Psoas muscle (tissue), 8 donors: ENCODE data around the gene RRAS2. TPM values are rescaled to one million over a fixed set of nuclear protein-coding genes. Genes with fewer than 3 reads are reported as not detected.
"Not testable (repeated sequence)": the region's sequence is repeated elsewhere in the genome, so short reads cannot be mapped to it uniquely, and the experiment has no call there.

ENCODE experiments used
- ATAC-seq, 4 donors: fragments of 200-7000 bp; cut with Tn5 transposase; one replicate each; pipeline ENCODE4 v1.9.1; 2020; ENCODE audit warnings: moderate library complexity in 3 of 4, mild to moderate bottlenecking in 2 of 4
- DNase-seq, 2 donors: peaks; one replicate each; pipeline ENCODE4 v3.0.0-alpha.2; 2020
- H3K27ac ChIP-seq: fragments of 200-600 bp; one replicate; pipeline ENCODE4 v1.8.0; 2022
- H3K27me3 ChIP-seq, 3 donors: fragments of 200-600 bp in 1 of 3; one replicate each; pipeline versions ENCODE4 v1.6.1 to v1.8.0; 2013 to 2022; ENCODE audit warnings: low read length in 2 of 3, mild to moderate bottlenecking in 2 of 3, moderate library complexity in 1 of 3; ENCODE audit not compliant: insufficient read depth in 3 of 3
- H3K36me3 ChIP-seq, 2 donors: fragments of 200-600 bp in 1 of 2; one replicate each; pipeline versions ENCODE4 v1.6.1 to v1.8.0; 2013 to 2022; ENCODE audit warnings: low read depth in 1 of 2, mild to moderate bottlenecking in 1 of 2, moderate library complexity in 1 of 2; ENCODE audit not compliant: insufficient read depth in 1 of 2
- H3K4me1 ChIP-seq: fragments of 200-600 bp; one replicate; pipeline ENCODE4 v1.8.0; 2022
- H3K4me3 ChIP-seq: fragments of 200-600 bp; one replicate; pipeline ENCODE4 v1.8.0; 2022; ENCODE audit warnings: mild to moderate bottlenecking
- H3K9me3 ChIP-seq: fragments of 200-600 bp; one replicate; pipeline ENCODE4 v1.8.0; 2022
- WGBS, 3 donors: extraction: QIAGEN DNeasy Blood & Tissue Kit; methylation state at CpG; one replicate each; pipeline versions ENCODE4 v1.1.6 to v1.1.7; 2013; 5-methylcytosine and 5-hydroxymethylcytosine counted together
- intact Hi-C, 2 donors: fragments of 100-400 bp; cut with DNase I; formaldehyde crosslinking; loops; one replicate each; pipeline versions ENCODE4 v1.11.0 to v1.14.2; 2022
- polyA plus RNA-seq, 3 donors: library from polyadenylated mRNA; stranded (reverse); fragments of 200-250 nt; gene quantifications; one replicate each; pipeline ENCODE4 v1.2.3, GENCODE V29; 2013
- total RNA-seq, 4 donors: library from RNA; stranded (reverse); fragmentation: NEBNext Ultra II Directional in 2 of 4; extraction: Animal tissue kit (Norgen Biotek cat#: 25700) in 2 of 4; gene quantifications; one replicate each; pipeline versions ENCODE4 v1.2.1 to v1.2.4, GENCODE V29; 2021 to 2023
- TF ChIP-seq, protein P1 (sequence below): fragments of 200-600 bp; IDR thresholded peaks from one replicate; pipeline ENCODE4 v1.8.0; 2022; ENCODE audit warnings: antibody characterized with exemption
- donor health status: healthy with polysubstance abuse.
- donor health status: DM: no; HTN: no; CAD: no; lungs with moderate emphysema.
- donor health status: Bipolar disorder and iron deficiency.
- donor health status: healthy.
- donor health status: DM: yes; HTN: yes; CAD: no.
- donor health status: DM: no; HTN: no; CAD: no.
- donor health status: DM: no; HTN: no; CAD: no.
- donor health status: DM: yes; HTN: yes; CAD: no.

RRAS2 gene
- total and polyA plus RNA-seq, 7 donors, result 44.3 to 89.8 (median 54.0) TPM

DNA sequence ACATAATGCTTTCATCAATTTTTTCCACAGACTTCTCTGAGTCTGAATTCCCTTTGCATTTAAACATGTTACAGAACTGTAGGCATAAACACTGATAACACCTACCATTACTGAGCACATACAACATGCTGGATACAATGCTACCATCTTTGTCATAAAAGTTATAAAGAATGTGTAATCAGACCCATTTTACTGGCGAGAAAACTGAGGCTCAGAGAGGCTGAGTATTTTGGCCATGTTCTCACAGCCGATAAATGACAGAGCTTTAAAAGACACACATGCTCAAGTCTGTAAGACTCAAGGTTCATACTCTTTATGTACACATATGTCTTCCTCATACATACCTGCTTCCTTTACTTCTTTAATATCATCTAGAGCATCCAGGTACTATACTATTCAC is 2.6 kb downstream of the RRAS2 start:
- Histone ChIP-seq H3K4me1 (peaks cover 5% of the 10 kb centered on the region), H3K36me3 (no peaks in the 10 kb centered on the region), H3K9me3 (no peaks in the 10 kb centered on the region), H3K27me3 (no peaks in the 10 kb centered on the region), H3K4me3 (no peak overlapping the region), H3K27ac (no peak overlapping the region)
- no peak for ATAC-seq
- intact Hi-C loops, result loop anchor here in 1 of 2 donors (5.0 kb wide), 1 partner anchor 49 kb away; no protein-coding TSS in a partner anchor
- WGBS, 3 donors, result 95 to 98% (median 96%) methylated on average over 2 of the region's 2 CpGs
- DNase-seq, result no peak
- TF ChIP-seq, protein P1, sequence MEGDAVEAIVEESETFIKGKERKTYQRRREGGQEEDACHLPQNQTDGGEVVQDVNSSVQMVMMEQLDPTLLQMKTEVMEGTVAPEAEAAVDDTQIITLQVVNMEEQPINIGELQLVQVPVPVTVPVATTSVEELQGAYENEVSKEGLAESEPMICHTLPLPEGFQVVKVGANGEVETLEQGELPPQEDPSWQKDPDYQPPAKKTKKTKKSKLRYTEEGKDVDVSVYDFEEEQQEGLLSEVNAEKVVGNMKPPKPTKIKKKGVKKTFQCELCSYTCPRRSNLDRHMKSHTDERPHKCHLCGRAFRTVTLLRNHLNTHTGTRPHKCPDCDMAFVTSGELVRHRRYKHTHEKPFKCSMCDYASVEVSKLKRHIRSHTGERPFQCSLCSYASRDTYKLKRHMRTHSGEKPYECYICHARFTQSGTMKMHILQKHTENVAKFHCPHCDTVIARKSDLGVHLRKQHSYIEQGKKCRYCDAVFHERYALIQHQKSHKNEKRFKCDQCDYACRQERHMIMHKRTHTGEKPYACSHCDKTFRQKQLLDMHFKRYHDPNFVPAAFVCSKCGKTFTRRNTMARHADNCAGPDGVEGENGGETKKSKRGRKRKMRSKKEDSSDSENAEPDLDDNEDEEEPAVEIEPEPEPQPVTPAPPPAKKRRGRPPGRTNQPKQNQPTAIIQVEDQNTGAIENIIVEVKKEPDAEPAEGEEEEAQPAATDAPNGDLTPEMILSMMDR, result no peak

DNA sequence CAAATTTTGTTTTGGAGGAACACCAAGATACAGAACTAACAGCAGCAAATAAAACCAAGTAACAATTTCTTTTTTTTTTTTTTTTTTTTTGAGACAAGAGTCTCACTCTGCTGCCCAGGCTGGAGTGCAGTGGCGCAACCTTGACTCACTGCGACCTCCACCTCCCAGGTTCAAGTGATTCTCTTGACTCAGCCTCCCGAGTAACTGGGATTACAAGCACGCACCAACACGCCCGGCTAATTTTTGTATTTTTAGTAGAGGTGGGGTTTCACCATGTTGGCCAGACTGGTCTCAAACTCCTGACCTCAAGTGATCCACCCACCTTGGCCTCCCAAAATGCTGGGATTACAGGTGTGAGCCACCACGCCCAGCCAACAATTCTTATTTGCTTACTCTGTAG is 4.4 kb downstream of the RRAS2 start:
- H3K27me3 ChIP-seq, H3K9me3 ChIP-seq, DNase-seq, H3K27ac ChIP-seq, H3K4me3 ChIP-seq, H3K36me3 ChIP-seq, H3K4me1 ChIP-seq, ATAC-seq: not testable (repeated sequence)
- WGBS, 3 donors, result 93 to 98% (median 96%) methylated on average over 7 of the region's 7 CpGs
- intact Hi-C loops, result loop anchor here in 1 of 2 donors (5.0 kb wide), 1 partner anchor 47 kb away; no protein-coding TSS in a partner anchor

DNA sequence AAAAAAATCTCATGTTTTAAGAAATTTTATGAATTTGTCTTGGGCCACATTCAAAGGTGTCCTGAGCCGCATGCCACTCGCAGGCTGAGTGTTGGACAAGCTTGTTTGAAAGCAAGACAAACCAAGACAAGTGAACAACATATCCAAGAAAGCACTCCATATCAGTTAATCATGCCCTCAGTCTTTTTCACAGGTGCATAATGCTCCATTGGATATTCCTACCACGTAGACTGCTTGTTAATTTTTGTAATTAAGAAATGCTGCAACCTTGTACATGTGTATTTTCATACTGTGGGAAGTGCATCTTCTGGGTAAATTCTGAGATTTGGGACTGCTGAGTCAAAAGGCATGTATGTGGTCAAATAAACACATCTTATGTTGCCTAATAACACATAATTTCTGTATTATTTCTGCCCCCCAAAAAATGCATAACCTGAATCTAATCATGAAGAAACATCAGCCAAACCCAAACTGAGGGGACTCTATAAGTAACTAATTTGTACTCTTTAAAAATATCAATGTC is 8.2 kb downstream of the RRAS2 start:
- intact Hi-C loops, result no loop called here
- TF ChIP-seq, protein P1, result no peak
- no peak overlapping the region for H3K4me3 ChIP-seq
- H3K36me3 ChIP-seq, result no peaks in the 10 kb centered on the region
- no peaks in the 10 kb centered on the region for H3K4me1 ChIP-seq
- no peak overlapping the region for H3K27ac ChIP-seq
- H3K27me3 ChIP-seq, result no peaks in the 10 kb centered on the region
- ATAC-seq, result no peak
- no peak for DNase-seq
- 95 to 100% (median 98%) methylated on average over 3 of the region's 3 CpGs for WGBS, 3 donors
- no peaks in the 10 kb centered on the region for H3K9me3 ChIP-seq

DNA sequence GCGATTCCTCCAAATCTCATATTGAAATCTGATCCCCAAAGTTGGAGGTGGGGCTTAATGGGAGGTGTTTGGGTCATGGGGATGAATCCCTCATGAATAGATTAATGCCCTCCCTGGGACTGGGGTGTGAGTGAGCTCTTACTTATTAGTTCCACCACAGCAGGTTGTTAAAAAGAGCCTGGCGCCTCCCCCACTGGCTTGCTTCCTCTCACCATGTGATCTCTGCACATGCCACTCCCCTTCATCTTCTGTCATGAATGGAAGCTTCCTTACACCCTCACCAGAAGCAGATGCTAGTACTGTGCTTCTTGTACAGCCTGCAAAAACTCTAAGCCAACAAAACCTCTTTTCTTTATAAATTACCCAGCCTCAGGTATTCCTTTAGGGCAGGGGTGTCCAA is 8.8 kb downstream of the RRAS2 start:
- no peak for ATAC-seq
- peaks cover 2% of the 10 kb centered on the region for H3K4me1 ChIP-seq
- H3K36me3 ChIP-seq, result no peaks in the 10 kb centered on the region
- intact Hi-C loops, result no loop called here
- no peaks in the 10 kb centered on the region for H3K27me3 ChIP-seq
- no peak for DNase-seq
- 87 to 99% (median 94%) methylated on average over 2 of the region's 2 CpGs for WGBS, 3 donors
- TF ChIP-seq, protein P1, result no peak
- H3K4me3 ChIP-seq, result no peak overlapping the region
- no peaks in the 10 kb centered on the region for H3K9me3 ChIP-seq
- no peak overlapping the region for H3K27ac ChIP-seq

DNA sequence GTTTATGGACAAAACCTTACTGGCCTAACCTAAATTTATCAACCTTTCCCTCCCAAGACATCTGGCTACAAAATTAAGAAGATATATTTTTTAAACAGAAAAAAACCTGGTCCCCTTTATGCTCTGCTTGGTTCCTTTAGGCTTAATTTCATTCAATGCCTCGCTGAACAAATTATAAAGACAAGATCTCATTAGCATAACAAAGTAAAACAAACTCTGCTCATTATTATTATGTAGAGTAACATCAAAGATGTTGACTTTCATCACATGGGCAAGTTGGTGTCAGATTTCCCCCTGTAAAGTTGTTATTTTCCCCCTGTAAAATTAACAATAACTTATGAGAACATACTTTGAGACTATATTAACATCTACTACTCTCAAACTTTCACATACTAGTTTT is 11.0 kb downstream of the RRAS2 start:
- Histone ChIP-seq H3K4me3 (no peak overlapping the region), H3K27ac (no peak overlapping the region), H3K27me3 (no peaks in the 10 kb centered on the region), H3K36me3 (no peaks in the 10 kb centered on the region), H3K4me1 (peaks cover 23% of the 10 kb centered on the region), H3K9me3 (no peaks in the 10 kb centered on the region)
- 65 to 79% (median 78%) methylated on average over 1 of the region's 1 CpG for WGBS, 3 donors
- ATAC-seq (no peak), DNase-seq (no peak)
- TF ChIP-seq, protein P1, result no peak
- intact Hi-C loops, result loop anchor here in 1 of 2 donors (5.0 kb wide), 1 partner anchor 41 kb away; no protein-coding TSS in a partner anchor
